Measurements from ENCODE around the gene TRIM3. TPM values are rescaled to one million over a fixed set of nuclear protein-coding genes. Genes with fewer than 3 reads are reported as not detected.

TRIM3 gene
- polyA plus RNA-seq, 3 donors from 2014 or later, result 1.8 to 5.0 (median 2.9) TPM

GRCh38 chr11:6472934-6473333, 807 bp downstream of the TRIM3 start:
- Mint-ChIP-seq H3K27ac (peak overlapping the region in 4 of 6 donors; percentile 26 to 73 (median 46)), H3K9me3 (no peaks in the 10 kb centered on the region), H3K27me3 (ENCODE audit: low read depth in 3 of 3) (peaks cover 1 to 8% (median 4%) of the 10 kb centered on the region in 3 donors), H3K36me3 (peaks cover 0 to 9% (median 0%) of the 10 kb centered on the region in 3 donors), H3K4me1 (peaks cover 17 to 26% of the 10 kb centered on the region in 2 donors), H3K4me3 (peak overlapping the region; percentile 71 to 90 (median 74))
- no peak for DNase-seq

GRCh38 chr11:6469599-6469998, 4.1 kb downstream of the TRIM3 start:
- H3K4me1 Mint-ChIP-seq, result peaks cover 17 to 24% of the 10 kb centered on the region in 2 donors
- H3K9me3 Mint-ChIP-seq, result no peaks in the 10 kb centered on the region
- no peak overlapping the region for H3K27ac Mint-ChIP-seq
- DNase-seq, result no peak
- H3K4me3 Mint-ChIP-seq, result no peak overlapping the region
- peaks cover 12 to 16% (median 15%) of the 10 kb centered on the region in 3 donors for H3K36me3 Mint-ChIP-seq
- peaks cover 1 to 10% (median 4%) of the 10 kb centered on the region in 3 donors for H3K27me3 Mint-ChIP-seq (ENCODE audit: low read depth in 3 of 3)

GRCh38 chr11:6468712-6469495, 4.8 kb downstream of the TRIM3 start:
- peaks cover 17 to 20% (median 19%) of the 10 kb centered on the region in 3 donors for H3K36me3 Mint-ChIP-seq
- no peak overlapping the region for H3K4me3 Mint-ChIP-seq
- no peak overlapping the region for H3K27ac Mint-ChIP-seq
- peaks cover 12 to 18% of the 10 kb centered on the region in 2 donors for H3K4me1 Mint-ChIP-seq
- H3K9me3 Mint-ChIP-seq, result no peaks in the 10 kb centered on the region
- DNase-seq, result no peak
- H3K27me3 Mint-ChIP-seq (ENCODE audit: low read depth in 3 of 3), result peaks cover 0 to 5% (median 1%) of the 10 kb centered on the region in 3 donors

GRCh38 chr11:6459099-6459450, 14.7 kb downstream of the TRIM3 start:
- H3K27ac Mint-ChIP-seq, result no peak overlapping the region
- H3K4me1 Mint-ChIP-seq, result no peaks in the 10 kb centered on the region
- H3K27me3 Mint-ChIP-seq (ENCODE audit: low read depth in 3 of 3), result peaks cover 0 to 5% (median 3%) of the 10 kb centered on the region in 3 donors
- H3K9me3 Mint-ChIP-seq, result no peaks in the 10 kb centered on the region
- no peak for DNase-seq
- H3K36me3 Mint-ChIP-seq, result peaks cover 18 to 29% (median 26%) of the 10 kb centered on the region in 3 donors
- H3K4me3 Mint-ChIP-seq, result no peak overlapping the region

GRCh38 chr11:6458352-6459098, 15.2 kb downstream of the TRIM3 start:
- Mint-ChIP-seq H3K4me3 (no peak overlapping the region), H3K36me3 (peaks cover 18 to 28% (median 20%) of the 10 kb centered on the region in 3 donors), H3K27me3 (ENCODE audit: low read depth in 3 of 3) (peaks cover 0 to 5% (median 3%) of the 10 kb centered on the region in 3 donors), H3K27ac (no peak overlapping the region), H3K9me3 (no peaks in the 10 kb centered on the region), H3K4me1 (no peaks in the 10 kb centered on the region)
- DNase-seq, result no peak

- Mint-ChIP-seq H3K9me3 (no peaks in the 10 kb centered on the region), H3K27ac (no peak overlapping the region), H3K4me1 (no peaks in the 10 kb centered on the region), H3K4me3 (no peak overlapping the region), H3K27me3 (ENCODE audit: low read depth in 3 of 3) (peaks cover 0 to 5% (median 3%) of the 10 kb centered on the region in 3 donors), H3K36me3 (peaks cover 19 to 32% (median 21%) of the 10 kb centered on the region in 3 donors)
- DNase-seq, result no peak
Measured at GRCh38 chr11:6457581-6458320, 16.0 kb downstream of the TRIM3 start.

GRCh38 chr11:6456361-6457073, 17.2 kb downstream of the TRIM3 start:
- Mint-ChIP-seq H3K36me3 (peaks cover 15 to 33% (median 29%) of the 10 kb centered on the region in 3 donors), H3K4me1 (no peaks in the 10 kb centered on the region)

GRCh38 chr11:6455070-6455469, 18.7 kb downstream of the TRIM3 start:
- Mint-ChIP-seq H3K27me3 (ENCODE audit: low read depth in 3 of 3) (peaks cover 0 to 3% (median 1%) of the 10 kb centered on the region in 3 donors), H3K9me3 (no peaks in the 10 kb centered on the region), H3K4me1 (no peaks in the 10 kb centered on the region), H3K4me3 (no peak overlapping the region), H3K27ac (no peak overlapping the region), H3K36me3 (peaks cover 14 to 29% (median 28%) of the 10 kb centered on the region in 3 donors)
- no peak for DNase-seq

More at GRCh38 chr11:6456361-6457073, 17.2 kb downstream of the TRIM3 start:
- Mint-ChIP-seq H3K9me3 (no peaks in the 10 kb centered on the region), H3K4me3 (no peak overlapping the region), H3K27me3 (ENCODE audit: low read depth in 3 of 3) (peaks cover 0 to 5% (median 1%) of the 10 kb centered on the region in 3 donors), H3K27ac (no peak overlapping the region)
- no peak for DNase-seq

- Mint-ChIP-seq H3K36me3 (peaks cover 14 to 29% (median 28%) of the 10 kb centered on the region in 3 donors), H3K27ac (no peak overlapping the region), H3K4me1 (no peaks in the 10 kb centered on the region), H3K4me3 (no peak overlapping the region), H3K9me3 (no peaks in the 10 kb centered on the region), H3K27me3 (ENCODE audit: low read depth in 3 of 3) (peaks cover 0 to 3% (median 1%) of the 10 kb centered on the region in 3 donors)
- no peak for DNase-seq
Measured at GRCh38 chr11:6453152-6453551, 20.6 kb downstream of the TRIM3 start.

GRCh38 chr11:6452219-6452618, 21.5 kb downstream of the TRIM3 start:
- H3K36me3 Mint-ChIP-seq, result peaks cover 14 to 33% (median 29%) of the 10 kb centered on the region in 3 donors
- H3K27me3 Mint-ChIP-seq (ENCODE audit: low read depth in 3 of 3), result peaks cover 0 to 3% (median 1%) of the 10 kb centered on the region in 3 donors
- no peaks in the 10 kb centered on the region for H3K9me3 Mint-ChIP-seq
- no peaks in the 10 kb centered on the region for H3K4me1 Mint-ChIP-seq
- DNase-seq, result no peak
- H3K4me3 Mint-ChIP-seq, result no peak overlapping the region
- H3K27ac Mint-ChIP-seq, result peak overlapping the region in 1 of 6 donors; percentile 42

- H3K4me1 Mint-ChIP-seq, result no peaks in the 10 kb centered on the region
- H3K36me3 Mint-ChIP-seq, result peaks cover 4 to 15% (median 15%) of the 10 kb centered on the region in 3 donors
- H3K27ac Mint-ChIP-seq, result no peak overlapping the region
Measured at GRCh38 chr11:6448574-6448973, 25.2 kb downstream of the TRIM3 start.

GRCh38 chr11:6443269-6444003, 30.3 kb downstream of the TRIM3 start:
- Mint-ChIP-seq H3K9me3 (no peaks in the 10 kb centered on the region), H3K36me3 (peaks cover 0 to 5% (median 0%) of the 10 kb centered on the region in 3 donors), H3K4me1 (no peaks in the 10 kb centered on the region), H3K4me3 (no peak overlapping the region), H3K27ac (no peak overlapping the region), H3K27me3 (ENCODE audit: low read depth in 3 of 3) (no peaks in the 10 kb centered on the region)
- peak; percentile 38 to 54 (median 52) for DNase-seq

More at GRCh38 chr11:6448574-6448973, 25.2 kb downstream of the TRIM3 start:
- no peak overlapping the region for H3K4me3 Mint-ChIP-seq
- no peak for DNase-seq
- H3K9me3 Mint-ChIP-seq, result no peaks in the 10 kb centered on the region
- H3K27me3 Mint-ChIP-seq (ENCODE audit: low read depth in 3 of 3), result no peaks in the 10 kb centered on the region
